Esophagus mucosa (tissue), 1 donor: ENCODE results near the gene ODF4. TPM values are rescaled to one million over a fixed set of nuclear protein-coding genes. Genes with fewer than 3 reads are reported as not detected.

Experiments
- ATAC-seq: fragments of 200-7000 bp; cut with Tn5 transposase; one replicate; pipeline ENCODE4 v1.9.1; 2020
- total RNA-seq: library from RNA; stranded (reverse); gene quantifications from one replicate; pipeline ENCODE4 v1.2.4, GENCODE V29; 2023
- donor health status: DM: yes; HTN: yes; CAD: no.

Gene ODF4, protein sequence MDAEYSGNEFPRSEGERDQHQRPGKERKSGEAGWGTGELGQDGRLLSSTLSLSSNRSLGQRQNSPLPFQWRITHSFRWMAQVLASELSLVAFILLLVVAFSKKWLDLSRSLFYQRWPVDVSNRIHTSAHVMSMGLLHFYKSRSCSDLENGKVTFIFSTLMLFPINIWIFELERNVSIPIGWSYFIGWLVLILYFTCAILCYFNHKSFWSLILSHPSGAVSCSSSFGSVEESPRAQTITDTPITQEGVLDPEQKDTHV
- total RNA-seq: not detected

DNA sequence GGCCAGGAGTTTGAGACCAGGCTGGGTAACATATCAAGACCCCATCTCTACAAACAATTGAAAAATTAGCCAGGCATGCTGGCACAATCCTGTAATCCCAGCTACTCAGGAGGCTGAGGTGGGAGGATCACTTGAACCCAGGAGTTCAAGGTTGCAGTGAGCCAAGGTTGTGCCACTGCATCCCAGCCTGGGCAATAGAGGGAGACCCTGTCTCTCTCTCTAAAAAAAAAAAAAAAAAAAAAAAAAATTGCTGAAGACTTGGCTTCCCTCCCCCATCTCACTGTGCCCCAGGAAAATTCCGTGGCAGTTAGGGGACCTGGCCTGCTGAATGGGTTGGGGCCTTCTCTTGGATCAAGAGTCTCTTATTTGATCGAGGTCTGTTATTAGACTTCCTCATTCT is at the start of gene ODF4:
Gene ODF4, plus strand, starts transcription at position 301 of the 400 bp plus-strand sequence. CDS start 212 bp downstream, outside the sequence.
- no peak for ATAC-seq

DNA sequence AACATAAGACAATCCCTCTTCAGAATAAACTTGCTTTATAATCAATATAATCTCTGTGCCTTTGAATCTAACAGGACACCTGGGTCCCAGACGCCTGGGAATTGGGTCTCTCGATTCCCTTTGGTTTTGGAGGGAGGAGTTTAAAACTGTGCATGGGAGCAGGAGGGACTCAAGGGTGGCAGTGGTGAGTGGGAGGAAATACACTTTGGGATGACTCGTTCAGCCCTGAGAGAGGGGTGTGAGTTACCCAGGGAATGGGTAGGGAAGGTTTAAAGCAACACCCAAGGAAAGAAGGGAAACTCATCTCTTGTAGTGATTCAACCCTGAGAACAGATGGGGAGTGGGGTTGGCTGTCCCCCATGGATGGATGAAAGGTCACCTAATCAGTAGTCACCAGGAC is 49.6 kb upstream of the ODF4 start:
- no peak for ATAC-seq

DNA sequence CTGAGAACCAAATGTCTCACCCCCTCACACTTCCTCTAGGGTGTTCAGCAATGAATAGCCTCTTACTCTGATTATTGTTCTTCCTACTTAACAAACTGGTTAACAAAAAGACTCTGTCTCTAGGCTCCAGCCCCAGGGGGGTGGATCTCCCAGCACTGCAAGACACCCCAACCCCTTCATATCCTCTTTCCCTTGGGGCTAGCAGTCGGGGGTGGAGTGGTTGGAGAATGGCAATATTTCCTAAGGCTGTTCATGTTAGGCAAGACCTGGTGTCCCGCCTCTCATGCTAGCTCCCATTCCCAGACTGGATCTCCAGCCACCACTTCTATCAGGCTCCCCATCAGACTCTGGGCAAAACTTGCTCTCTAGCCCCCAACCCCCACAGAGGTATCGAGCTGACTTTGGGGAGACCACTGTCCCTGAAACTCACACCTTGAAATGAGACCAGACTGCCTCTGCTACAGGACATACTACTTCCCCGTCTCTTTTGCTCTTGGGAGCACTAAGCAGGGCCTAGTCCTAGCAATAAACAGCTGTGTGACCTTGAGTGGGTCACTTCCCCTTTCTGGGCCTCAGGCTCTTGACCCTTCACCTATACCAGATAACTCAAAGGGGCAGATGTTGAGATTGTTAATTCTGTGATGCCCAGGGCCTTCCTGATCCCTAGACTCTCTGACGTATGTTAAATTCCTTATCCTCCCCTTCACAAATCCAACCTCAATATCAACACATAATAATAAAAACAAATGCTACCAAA is 46.8 kb upstream of the ODF4 start:
- ATAC-seq: no peak

DNA sequence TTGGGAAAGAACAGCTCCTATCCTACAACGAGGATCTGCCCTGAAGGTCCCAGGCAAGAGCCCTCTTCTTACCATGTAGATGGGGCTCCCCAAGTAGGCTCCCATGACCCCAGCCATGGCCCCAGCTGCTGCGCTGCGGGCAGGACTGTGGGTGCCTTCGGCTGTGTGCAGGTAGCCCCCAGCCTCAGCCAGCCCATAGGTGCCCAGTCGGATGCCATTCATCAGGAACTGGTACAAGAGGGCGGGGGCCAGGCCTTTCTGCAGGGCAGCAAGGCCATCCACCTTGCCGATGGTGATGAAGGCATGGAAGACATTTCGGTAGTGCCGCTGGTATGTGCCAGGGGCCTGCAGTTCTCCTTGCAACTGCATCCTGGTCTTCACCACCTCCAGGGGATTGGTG is 45.3 kb upstream of the ODF4 start:
- ATAC-seq: no peak

DNA sequence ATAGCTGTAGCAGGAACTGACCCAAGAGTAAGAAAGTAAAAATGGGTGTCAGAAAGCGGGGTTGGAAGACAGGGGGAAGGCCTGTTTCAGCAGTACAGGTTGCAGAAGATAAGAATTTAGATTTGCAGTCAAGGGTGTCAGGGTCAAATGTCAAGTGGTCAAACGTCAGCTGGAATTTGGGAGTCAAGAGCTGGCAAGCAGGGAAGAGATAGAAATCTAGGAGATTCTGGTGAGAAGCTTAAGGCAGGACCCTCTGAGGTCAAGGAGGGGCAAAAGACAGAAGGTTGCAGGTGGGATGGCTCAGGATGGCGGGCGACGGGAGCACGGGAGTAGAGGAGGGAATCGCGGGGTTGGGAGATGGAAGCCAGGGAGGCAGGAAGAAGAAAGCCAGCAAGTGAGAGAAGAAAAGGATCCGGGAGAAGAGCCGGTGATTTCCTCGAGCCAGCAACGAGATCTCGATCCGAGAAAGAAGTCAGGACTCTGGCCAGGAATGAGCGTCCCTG is 44.8 kb upstream of the ODF4 start:
- peak; percentile 1 for ATAC-seq

DNA sequence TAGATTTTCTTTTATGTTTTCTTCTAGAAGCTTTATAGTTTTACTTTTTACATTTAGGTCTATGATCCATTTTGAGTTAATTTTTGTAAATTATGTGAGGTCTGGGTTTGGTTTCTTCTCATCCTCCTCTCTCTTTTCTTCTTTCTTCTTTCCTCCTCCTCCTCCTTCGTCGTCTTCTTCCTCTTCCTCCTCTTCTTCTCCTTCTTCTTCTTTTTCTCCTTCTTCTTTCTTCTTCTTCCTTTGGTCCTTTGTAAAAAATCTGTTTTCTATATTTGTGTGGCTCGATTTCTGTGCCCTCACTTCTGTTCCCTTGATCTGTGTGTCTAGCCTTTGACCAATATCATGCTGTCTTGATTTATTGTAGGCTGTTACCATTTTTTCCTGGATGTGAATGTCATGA is 39.4 kb upstream of the ODF4 start:
- no peak for ATAC-seq

DNA sequence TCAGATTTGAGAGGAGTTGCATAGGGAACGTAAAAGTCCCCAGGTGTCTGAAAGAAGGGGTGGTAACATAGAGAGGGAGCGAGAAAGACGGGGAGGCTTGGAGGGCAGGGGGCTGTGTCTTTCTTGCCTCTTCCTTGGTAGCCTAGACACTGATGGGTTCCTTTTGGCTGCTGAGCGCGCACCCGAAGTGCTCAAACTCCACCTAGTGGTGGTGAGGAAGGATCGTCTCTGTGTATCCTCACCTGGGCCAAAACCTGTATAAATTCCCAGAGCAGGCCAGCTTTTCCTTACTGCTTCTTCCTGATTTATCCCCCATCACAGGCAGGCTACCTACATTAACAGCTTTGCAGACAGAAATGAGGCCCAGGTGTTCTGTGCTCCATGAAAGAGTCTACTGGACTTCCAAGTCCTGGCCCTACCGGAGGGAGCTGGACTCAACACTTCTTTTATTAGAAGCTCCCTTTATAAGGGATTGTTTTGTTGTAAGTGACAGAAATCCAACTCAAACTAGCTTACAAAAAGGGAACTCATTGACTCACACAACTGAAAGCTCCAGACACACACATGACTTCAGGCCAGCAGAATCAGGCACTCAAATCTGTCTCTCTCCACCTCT is 38.9 kb upstream of the ODF4 start:
- ATAC-seq: peak; percentile 87

DNA sequence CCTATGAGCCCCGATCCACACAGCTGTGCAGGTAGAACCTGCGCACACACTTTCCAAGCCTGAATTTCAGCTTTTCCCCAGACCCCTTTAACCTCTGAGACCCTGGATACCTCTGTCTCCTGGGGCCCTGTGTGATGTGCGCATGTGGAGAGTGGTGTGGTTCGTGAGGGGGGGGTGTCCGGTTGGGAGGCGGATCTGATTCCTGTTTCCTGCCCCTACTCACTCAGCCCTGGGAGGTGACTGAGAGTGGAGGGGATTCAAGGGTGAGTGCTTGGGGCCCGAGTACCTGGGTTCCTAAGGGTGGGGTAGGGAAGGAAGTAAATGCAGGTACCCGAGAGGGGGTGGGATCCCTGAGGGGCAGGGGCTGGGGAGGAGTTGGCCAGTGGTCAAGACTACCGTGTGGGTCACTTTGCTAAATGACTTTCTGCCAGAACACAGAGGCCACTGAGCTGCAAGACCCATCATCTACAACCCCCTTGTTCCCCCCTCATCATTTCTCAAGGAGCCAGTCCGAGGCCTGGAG is 29.0 kb upstream of the ODF4 start:
- peak; percentile 38 for ATAC-seq

DNA sequence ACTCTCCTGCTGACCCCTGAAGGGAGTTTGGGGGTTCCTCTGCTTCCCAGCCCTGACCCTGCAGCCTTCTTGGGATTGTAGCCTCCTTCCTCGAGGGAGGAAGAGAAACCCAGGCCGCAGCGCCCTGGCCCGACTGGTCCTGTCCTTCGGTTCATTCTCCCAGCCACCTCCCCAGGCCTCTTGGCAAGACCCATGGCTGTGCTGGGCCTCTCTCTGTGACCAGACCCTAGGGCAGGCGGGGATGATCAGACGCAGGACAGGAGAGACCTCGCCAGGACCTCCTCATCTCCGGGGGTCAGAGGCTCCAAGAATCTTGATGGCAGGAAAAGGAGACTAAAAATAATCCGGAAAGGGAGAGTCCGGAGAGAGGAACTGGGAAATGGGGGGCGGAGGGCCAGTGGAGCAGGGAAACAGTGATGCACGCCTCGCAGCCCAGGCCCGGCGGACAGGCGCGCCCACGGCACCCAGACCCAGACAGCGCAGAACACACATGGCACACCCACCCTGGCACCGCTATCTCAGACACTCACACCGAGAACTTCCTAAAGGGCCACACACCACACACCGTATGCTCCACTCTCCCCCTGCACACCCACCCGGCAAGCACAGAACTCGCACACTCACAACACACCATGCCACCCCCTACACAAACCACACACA is 28.4 kb upstream of the ODF4 start:
- ATAC-seq: peak; percentile 16

DNA sequence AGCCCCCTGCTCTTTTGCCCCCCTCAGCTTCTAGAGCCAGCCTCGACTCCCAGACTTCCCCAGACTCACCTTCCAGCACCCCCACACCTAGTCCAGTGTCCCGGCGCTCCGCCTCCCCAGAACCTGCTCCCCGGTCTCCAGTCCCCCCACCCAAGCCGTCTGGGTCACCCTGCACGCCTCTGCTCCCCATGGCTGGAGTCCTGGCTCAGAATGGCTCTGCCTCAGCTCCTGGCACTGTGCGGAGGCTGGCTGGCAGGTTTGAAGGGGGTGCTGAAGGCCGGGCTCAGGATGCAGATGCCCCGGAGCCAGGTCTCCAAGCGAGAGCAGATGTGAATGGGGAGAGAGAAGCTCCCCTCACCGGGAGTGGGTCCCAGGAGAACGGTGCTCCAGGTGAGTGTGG is 27.4 kb upstream of the ODF4 start:
- no peak for ATAC-seq

DNA sequence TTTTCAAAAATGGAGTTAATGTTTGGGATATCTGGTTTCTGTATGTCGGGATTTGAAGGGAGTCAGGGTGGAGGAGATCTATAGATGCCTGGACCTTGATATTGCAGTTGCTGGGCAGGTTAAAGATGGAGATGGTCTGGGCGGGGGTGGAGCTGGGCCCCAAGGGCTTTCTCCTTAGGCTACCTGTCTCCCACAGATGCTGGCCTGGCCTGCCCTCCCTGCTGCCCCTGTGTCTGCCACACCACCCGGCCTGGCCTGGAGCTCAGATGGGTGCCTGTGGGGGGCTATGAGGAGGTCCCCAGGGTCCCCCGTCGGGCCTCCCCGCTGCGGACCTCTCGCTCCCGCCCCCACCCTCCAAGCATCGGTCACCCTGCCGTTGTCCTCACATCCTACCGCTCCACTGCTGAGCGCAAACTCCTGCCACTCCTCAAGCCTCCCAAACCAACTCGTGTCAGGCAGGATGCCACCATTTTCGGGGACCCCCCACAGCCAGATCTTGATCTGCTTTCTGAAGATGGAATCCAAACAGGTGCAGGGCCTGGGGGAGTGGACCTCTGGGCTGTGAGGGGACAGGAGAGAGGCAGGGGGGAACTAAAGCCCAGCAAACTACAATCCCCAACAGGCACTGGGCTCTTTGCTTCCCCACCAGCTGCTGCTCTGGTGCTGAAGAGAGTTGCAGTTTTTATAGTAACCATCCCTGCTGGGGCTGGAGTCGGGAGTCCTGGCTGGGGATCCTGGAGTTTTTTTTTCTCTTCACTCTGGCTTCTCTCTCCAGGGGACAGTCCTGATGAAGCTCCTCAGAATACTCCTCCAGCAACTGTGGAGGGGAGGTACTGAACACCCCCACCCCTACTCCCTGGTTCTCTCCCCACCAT is 26.7 kb upstream of the ODF4 start:
- ATAC-seq: no peak

DNA sequence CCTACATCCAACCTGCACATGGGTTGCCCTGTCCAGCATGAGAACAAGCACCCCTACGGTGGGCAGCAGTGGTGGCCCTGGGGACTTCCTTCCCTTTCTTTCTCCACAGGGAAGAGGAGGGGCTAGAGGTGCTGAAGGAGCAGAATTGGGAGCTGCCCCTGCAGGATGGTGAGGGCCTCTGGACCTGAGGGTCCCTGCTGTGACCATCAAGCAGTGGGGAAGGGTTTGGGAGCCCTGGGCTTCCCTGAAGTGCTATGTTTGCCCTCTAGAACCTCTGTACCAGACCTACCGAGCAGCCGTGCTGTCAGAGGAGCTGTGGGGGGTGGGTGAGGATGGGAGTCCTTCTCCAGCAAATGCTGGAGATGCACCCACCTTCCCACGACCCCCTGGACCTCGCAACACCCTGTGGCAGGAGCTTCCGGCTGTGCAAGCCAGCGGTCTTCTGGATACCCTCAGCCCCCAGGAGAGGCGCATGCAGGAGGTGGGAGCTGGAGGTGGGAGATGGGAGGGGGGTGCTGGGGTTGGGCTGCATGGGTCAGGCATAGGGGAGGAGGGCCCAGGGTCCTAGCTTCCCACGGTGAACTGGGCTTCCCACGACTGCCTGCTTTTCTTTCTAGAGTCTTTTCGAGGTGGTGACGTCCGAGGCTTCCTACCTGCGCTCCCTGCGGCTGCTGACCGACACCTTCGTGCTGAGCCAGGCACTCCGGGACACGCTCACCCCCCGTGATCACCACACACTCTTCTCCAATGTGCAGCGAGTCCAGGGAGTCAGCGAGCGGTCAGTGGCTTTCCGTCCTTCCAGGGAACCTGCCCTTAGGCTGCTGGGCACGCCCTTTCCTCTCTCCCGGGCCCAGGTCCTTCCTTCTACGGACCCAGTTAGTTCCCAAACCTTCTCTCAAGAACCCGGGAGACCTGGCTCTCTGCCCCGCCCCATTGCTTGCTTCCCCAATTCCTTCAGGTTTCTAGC is 24.6 kb upstream of the ODF4 start:
- ATAC-seq: no peak

DNA sequence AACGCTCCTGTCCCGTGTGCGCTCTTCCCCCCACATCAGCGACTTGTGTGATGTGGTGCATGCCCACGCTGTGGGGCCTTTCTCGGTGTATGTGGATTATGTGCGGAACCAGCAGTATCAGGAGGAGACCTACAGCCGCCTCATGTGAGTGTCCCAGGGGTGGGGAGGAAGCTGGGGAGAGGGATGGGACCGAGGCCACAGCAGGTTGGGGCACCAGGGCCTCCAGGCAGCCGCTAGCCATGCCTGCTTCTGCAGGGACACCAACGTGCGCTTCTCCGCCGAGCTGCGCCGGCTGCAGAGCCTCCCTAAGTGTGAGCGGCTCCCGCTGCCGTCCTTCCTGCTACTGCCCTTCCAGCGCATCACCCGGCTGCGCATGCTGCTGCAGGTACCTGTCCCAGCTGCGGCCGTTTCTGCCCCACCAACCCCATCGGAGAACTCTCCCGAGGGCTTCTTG is 23.8 kb upstream of the ODF4 start:
- ATAC-seq: peak; percentile 40

DNA sequence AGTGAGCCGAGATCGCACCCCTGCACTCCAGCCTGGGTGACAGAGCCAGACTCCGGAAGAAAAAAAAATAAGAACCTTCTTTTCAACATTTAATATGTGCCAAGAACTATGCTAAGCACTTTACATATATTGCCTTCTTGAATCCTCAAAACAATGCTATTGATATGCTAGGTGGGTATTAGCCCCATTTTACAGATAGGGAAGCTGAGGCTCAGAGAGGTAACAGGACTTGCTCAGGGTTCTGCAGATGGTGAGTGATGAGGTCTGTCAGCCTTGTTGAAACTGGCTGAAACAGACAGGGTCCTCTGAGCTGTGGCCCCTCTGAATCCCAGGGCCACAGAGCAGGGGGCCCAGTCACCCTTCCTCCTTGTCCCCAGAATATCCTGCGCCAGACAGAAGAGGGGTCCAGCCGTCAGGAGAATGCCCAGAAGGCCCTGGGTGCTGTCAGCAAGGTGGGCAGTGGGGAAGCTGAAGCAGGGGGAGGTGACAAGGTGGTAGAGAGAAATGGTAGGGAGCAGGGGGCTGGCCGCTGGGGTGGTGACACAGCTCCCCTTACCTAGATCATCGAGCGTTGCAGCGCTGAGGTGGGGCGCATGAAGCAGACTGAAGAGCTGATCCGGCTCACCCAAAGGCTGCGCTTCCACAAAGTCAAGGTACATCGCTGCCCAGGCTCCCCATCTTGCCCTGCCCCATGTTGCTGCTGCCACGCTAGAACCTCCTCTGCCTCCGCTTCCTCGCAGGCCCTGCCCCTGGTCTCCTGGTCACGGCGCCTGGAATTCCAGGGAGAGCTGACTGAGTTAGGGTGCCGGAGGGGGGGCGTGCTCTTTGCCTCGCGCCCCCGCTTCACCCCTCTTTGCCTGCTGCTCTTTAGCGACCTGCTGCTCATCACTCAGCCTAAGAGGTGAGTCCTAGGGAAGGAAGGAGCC is 21.4 kb upstream of the ODF4 start:
- no peak for ATAC-seq

DNA sequence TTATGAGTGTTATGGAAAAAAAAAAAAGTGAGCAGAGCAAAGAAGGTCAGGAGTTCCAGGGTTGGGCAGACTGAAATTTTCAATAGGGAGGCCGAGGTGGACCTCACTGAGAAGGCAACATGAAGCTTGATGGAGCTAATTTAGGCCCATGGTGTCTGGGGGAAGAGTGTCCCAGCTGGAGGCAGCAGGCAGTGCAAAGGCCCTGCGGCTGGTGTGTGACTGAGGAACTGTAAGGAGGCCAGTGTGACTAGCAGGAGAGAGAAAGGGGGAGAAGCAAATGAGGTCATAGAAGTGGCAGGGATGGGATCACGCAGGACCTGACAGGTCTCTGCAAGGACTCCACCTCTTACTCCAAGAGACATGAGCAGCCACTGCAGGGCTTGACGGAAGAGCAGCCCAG is 19.4 kb upstream of the ODF4 start:
- no peak for ATAC-seq

DNA sequence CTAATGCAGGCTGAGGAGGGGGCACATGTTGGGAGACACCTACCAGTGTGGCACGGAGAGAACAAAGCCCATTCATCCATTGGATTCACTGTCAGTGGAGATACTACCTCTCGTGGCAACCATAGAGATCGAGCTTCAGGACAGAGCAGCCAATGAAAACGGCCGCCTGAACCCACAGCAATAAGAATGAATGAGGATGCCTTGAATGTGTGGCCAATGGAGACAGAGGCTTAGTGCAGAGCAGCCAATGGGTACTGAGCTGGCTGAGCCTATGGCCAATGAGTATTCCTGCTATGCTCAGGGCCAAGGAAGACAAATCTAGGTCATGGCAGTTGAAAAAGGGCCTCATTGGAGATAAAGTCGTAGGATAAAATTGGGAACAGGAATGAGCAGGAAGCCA is 18.6 kb upstream of the ODF4 start:
- no peak for ATAC-seq

DNA sequence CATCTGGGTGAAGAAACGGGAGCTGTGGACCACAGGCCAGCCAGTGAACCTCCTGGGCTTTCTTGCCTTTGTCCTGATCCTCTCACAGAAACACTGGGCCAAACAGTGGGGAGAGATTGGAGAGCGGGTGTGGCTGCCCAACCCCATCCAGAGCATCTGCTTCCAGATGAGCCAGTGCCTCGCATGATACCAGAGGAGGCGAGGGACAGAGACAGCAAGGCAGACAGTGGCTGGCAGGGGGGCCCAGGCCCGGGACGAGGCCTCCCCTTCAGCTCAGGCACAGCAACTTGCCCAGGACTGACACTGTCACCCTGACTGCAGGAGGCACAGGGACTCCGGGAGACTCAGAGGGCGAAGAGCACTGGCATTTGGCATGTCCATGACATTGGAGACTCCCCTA is 17.6 kb upstream of the ODF4 start:
- no peak for ATAC-seq

DNA sequence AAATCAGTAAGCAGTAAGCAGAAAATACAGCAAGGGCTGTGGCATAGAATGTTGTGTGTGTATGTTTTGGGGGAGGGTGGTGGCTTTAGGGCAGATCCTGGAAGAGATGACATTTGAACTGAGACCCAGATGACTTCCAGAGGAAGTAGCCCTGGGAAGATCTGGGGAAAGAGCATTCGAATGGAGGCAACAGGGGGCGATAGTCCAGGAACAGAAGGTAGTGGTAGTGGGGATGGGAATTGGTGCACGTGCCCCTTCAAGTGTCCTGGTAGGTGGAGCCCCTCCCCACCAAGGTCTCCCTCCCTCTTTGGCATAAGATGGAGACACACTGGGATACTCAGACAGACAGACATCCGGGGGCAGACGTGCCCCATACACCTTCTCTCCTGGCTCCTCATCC is 15.5 kb upstream of the ODF4 start:
- ATAC-seq: no peak

DNA sequence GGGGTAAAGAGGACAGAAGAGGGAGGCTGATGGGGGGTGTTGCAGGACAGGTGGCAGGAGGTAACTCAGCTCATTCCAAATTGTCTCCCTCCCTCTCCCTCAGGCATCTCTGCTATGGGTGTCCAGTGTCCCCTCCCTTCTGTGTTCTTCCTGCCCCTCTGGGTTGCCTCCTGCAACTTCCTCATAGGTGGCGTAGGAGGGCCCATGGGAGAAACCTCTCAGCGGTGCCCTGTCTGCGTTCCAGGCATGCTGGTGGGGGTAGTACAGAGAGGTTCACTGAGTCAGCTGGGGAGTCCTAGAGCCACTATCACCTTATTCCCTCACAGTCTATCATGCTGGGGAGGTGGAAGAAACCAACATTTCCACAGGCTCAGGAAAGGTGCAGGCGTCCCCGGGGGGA is 14.7 kb upstream of the ODF4 start:
- ATAC-seq: no peak
